PC-3 (cell line): ENCODE measurements around the gene RNF151.

Experiments
- EZH2 ChIP-seq: fragments of 300-600 bp; sonication (generic); IDR thresholded peaks from one replicate; pipeline ENCODE4 v1.6.1; 2017; ENCODE audit warnings: antibody characterized with exemption, mild to moderate bottlenecking, low read length; ENCODE audit not compliant: unreplicated experiment
- TF ChIP-seq, protein P1 (sequence below): fragments of 300-600 bp; sonication (generic); conservative IDR thresholded peaks from 2 replicates; pipeline ENCODE4 v1.5.1; 2017; ENCODE audit warnings: antibody characterized with exemption, low read depth, mild to moderate bottlenecking, low read length

DNA sequence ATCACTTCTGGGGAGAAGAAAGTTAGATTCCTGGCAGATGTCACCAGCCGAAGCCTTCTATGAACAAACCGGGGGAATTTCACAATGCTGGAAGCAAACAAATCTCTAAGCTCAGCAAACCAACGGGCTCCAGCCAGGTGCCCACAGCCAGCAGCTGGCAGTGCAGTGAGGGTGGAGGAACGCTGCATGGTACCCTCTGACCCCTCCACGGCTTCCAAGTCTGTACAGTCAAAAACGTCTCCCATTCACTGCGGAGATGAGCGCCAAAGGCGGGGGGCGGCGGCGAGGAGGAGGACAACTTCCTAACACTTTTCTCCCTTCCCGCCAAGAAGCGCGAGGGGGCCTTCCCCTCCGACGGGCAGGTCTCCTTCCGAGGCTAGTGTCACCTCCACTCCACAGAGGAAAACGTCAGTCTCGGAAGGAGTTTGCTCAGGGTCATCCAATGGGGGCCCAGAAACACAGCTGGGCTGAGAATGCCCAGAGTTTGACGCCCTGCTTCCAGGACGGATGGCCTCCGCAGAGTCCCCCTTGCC, 42.0 kb downstream of the RNF151 start:
- TF ChIP-seq, protein P1, sequence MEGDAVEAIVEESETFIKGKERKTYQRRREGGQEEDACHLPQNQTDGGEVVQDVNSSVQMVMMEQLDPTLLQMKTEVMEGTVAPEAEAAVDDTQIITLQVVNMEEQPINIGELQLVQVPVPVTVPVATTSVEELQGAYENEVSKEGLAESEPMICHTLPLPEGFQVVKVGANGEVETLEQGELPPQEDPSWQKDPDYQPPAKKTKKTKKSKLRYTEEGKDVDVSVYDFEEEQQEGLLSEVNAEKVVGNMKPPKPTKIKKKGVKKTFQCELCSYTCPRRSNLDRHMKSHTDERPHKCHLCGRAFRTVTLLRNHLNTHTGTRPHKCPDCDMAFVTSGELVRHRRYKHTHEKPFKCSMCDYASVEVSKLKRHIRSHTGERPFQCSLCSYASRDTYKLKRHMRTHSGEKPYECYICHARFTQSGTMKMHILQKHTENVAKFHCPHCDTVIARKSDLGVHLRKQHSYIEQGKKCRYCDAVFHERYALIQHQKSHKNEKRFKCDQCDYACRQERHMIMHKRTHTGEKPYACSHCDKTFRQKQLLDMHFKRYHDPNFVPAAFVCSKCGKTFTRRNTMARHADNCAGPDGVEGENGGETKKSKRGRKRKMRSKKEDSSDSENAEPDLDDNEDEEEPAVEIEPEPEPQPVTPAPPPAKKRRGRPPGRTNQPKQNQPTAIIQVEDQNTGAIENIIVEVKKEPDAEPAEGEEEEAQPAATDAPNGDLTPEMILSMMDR, result no peak
- TF ChIP-seq EZH2, result no peak
